ENCODE results near the gene PRR7. TPM values are rescaled to one million over a fixed set of nuclear protein-coding genes. Genes with fewer than 3 reads are reported as not detected.

Gene PRR7
- total and polyA plus RNA-seq, 2 of the 13 experiments (the other 11 are each of a cell fraction or from before 2014, with no cell fraction given) = 4.8 to 5.0 TPM

- no peak for TF ChIP-seq ZBTB40 (IDR thresholded peaks at IDR 0.05)
- TF ChIP-seq ZBTB40 (CRISPR knock-in tag; IDR thresholded peaks at IDR 0.05) = no peak
- 0 out of 2 replicates have a peak, but pooled peaks have one; percentile 57 for TF ChIP-seq TOE1 (CRISPR knock-in tag; IDR thresholded peaks at IDR 0.05)
- TF ChIP-seq ZBTB34 (CRISPR knock-in tag; IDR thresholded peaks at IDR 0.05) = no peak
- TF ChIP-seq PRDM4 (CRISPR knock-in tag; IDR thresholded peaks at IDR 0.05; ENCODE audit: borderline replicate concordance) = no peak
- no peak for TF ChIP-seq NFATC3 (CRISPR knock-in tag; IDR thresholded peaks at IDR 0.05)
- TF ChIP-seq MED1 (CRISPR knock-in tag; IDR thresholded peaks at IDR 0.05) = peak; percentile 60
- no peak for TF ChIP-seq ZBTB46 (CRISPR knock-in tag; IDR thresholded peaks at IDR 0.05; ENCODE audit: borderline replicate concordance)
- TF ChIP-seq ZZZ3 (CRISPR knock-in tag; IDR thresholded peaks at IDR 0.05; ENCODE audit: borderline replicate concordance) = no peak
- no peak for TF ChIP-seq ZSCAN22 (CRISPR knock-in tag; IDR thresholded peaks at IDR 0.05)
- TF ChIP-seq SMAD9 (CRISPR knock-in tag; IDR thresholded peaks at IDR 0.05) = peak; percentile 50; the same call in 1 of the 2 replicates
- TF ChIP-seq ONECUT2 (CRISPR knock-in tag; IDR thresholded peaks at IDR 0.05) = no peak
- TF ChIP-seq ZNF572 (CRISPR knock-in tag; IDR thresholded peaks at IDR 0.05) = 0 out of 2 replicates have a peak, but pooled peaks have one; percentile 11
- no peak for TF ChIP-seq HNRNPUL1 (IDR thresholded peaks at IDR 0.05; ENCODE audit: low read depth, low read length)
These were observed 20.6 kb upstream of the PRR7 start (continued) for GRCh38 chr5:177425801-177426565.

Measured in HepG2 (cell line).